Skeletal muscle satellite cell (primary cell): ENCODE results near the gene ITPK1.

ENCODE experiments used
- H3K27me3 ChIP-seq: 2 replicates; pipeline ENCODE4 v1.7.0; 2013; ENCODE audit warnings: low read length; ENCODE audit not compliant: control insufficient read depth, insufficient read depth
- H3K36me3 ChIP-seq: 2 replicates; pipeline ENCODE4 v1.7.0; 2013; ENCODE audit warnings: mild to moderate bottlenecking, control low read depth, low read length; ENCODE audit not compliant: insufficient read depth
- H3K4me1 ChIP-seq: 2 replicates; pipeline ENCODE4 v1.7.0; 2013; ENCODE audit warnings: low read length; ENCODE audit not compliant: control insufficient read depth, insufficient read depth
- H3K4me2 ChIP-seq: 2 replicates; pipeline ENCODE4 v1.7.0; 2013; ENCODE audit warnings: mild to moderate bottlenecking, low read length
- H3K4me3 ChIP-seq: 2 replicates; pipeline ENCODE4 v1.7.0; 2013; ENCODE audit warnings: low read length
- H3K9ac ChIP-seq: 2 replicates; pipeline ENCODE4 v1.7.0; 2013; ENCODE audit warnings: mild to moderate bottlenecking, low read depth, low read length, moderate library complexity
- H3K9me3 ChIP-seq: replicated peaks from 2 replicates; pipeline ENCODE4 v1.7.0; 2013; ENCODE audit warnings: mild to moderate bottlenecking, control low read depth, low read length

The ITPK1 gene

DNA sequence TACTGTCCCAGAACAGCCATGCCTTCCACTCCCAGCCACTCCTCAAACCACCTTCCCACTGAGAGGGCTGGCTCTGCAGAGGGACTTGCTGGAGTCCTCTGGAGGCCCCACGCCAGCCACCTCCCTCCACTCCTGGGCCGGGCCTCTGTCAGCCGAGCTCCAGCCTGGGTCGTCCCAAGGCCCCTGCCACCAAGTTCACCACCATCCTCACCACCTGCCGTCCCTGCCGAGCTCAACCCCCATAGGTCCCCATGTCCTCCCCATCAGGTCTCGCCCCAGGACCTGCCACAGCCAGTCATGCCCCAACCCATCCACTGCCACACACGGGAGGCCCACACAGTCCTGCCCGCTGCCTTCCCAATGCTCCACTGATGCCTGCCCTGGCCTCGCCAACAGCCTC, 39.0 kb downstream of the ITPK1 start:
- no peak overlapping the region for H3K9ac ChIP-seq
- no peaks in the 10 kb centered on the region for H3K27me3 ChIP-seq
- H3K4me2 ChIP-seq = no peak overlapping the region
- no peak overlapping the region for H3K4me3 ChIP-seq
- H3K36me3 ChIP-seq = no peaks in the 10 kb centered on the region
- H3K9me3 ChIP-seq = no peaks in the 10 kb centered on the region
- H3K4me1 ChIP-seq = peaks cover 22% of the 10 kb centered on the region

DNA sequence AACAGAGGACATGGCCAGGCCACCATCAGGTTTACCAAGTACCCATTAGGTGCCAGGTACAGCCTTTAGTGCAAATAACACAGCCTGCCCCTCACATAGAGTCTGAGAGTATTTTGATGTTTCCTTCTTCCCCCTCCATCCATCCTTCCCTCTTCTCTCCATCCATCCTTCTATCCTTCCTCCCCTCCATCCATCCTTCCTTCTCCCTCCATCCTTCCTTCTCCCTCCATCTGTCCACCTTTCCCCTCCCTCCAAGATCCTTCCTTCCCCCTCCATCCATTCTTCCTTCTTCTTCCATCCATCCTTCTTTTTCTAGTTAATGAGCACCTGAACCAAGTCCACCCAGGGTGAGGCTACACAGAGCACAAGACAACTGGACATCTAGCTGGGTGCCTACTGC, 39.8 kb downstream of the ITPK1 start:
- Histone ChIP-seq H3K4me3 (no peak overlapping the region), H3K36me3 (no peaks in the 10 kb centered on the region), H3K4me2 (no peak overlapping the region), H3K9me3 (no peaks in the 10 kb centered on the region), H3K4me1 (peaks cover 22% of the 10 kb centered on the region), H3K9ac (no peak overlapping the region), H3K27me3 (no peaks in the 10 kb centered on the region)

DNA sequence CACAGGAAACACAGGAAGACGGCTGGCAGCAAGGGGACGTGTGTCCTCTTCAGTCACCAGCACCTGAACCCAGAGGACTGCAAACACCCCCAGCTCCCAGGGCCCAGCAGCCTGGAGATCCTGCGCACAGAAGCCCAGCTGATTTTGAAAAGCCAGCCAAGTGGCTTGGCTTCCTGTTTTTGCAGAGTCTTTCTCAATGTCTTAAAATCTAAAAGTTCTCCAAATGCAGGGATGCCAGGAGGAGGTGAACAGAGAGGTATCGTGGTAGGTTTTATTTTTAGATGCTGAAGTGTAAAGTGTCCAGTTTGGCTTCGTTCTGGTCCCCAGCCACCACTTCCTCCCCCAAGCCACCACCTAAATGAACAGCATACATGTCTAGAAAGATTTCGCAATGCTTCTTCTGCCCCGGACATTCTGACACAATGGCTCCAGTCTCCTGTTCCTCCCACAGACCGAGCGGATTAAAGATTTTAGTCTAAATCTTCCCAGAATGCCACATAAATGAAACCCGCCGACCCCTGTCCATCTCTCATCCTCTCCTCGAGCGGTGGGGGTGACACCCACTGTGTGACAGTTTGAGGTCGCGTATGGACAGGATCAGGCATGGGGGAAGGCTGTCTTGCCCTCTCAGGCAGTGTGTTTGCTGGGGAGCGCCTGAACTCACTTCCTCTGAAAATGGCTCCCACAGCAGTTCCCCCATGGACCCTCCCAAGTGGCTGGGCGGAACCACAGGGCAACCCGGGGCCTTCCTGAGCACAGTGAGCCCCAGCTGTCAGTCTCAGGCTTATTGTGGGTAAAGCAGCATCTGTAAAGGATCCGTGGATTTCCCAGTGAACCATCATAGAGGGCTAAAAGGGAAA, 41.6 kb downstream of the ITPK1 start:
- H3K9ac ChIP-seq = no peak overlapping the region
- H3K27me3 ChIP-seq = no peaks in the 10 kb centered on the region
- peaks cover 22% of the 10 kb centered on the region for H3K4me1 ChIP-seq
- H3K4me3 ChIP-seq = no peak overlapping the region
- no peaks in the 10 kb centered on the region for H3K36me3 ChIP-seq
- no peaks in the 10 kb centered on the region for H3K9me3 ChIP-seq
- H3K4me2 ChIP-seq = no peak overlapping the region

DNA sequence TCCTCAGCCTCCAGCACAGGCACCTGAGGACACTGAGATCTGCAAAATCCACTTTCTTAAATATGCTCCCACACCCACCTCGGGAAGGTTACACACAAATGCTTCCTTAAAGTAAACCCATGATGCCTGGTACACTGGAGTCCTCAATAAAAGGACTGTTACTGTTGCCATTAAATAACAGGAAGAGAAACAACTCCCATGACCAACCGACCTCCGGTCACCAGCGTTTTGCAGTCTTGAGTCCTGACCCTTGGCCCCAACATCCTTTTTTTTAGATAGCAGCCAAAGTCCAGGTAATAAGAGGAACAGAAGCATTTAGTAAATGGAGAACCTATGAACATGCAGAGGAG, 42.4 kb downstream of the ITPK1 start:
- H3K27me3 ChIP-seq = no peaks in the 10 kb centered on the region
- H3K36me3 ChIP-seq = no peaks in the 10 kb centered on the region
- H3K4me1 ChIP-seq = peaks cover 22% of the 10 kb centered on the region
- no peak overlapping the region for H3K9ac ChIP-seq
- H3K9me3 ChIP-seq = no peaks in the 10 kb centered on the region
- no peak overlapping the region for H3K4me2 ChIP-seq
- H3K4me3 ChIP-seq = no peak overlapping the region

DNA sequence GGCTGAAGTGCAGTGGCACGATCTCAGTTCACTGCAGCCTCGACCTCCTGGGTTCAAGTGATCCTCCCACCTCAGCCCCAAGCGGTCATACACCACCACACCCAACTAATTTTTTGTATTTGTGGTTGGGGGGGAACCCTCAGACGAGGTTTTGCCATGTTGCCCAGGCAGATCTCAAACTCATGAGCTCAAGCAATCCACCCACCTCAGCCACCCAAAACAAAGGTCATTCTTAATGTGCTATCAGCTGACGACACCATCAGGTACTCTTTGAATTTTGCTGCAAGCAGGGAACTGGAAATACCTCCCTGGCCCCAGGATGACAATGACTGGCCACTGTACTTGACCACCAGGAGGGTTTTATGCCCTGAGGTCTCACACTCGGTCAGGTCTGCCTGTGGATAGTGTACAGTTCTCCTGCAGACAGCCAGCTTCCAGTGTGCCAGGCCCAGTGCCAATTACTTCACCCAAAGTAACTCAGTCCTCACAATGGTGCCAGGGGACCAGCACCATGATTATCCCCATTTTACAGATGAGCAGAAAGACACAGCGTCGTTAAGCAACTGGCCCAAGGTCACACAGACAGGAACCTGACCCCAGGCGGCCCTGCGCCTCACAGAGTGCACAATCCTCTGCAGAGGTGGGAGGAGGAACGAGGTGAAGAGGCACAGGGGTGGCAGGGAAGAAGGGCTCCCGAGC, 42.9 kb downstream of the ITPK1 start:
- Histone ChIP-seq H3K4me3 (no peak overlapping the region), H3K4me2 (no peak overlapping the region), H3K4me1 (peaks cover 22% of the 10 kb centered on the region), H3K9me3 (no peaks in the 10 kb centered on the region), H3K9ac (no peak overlapping the region), H3K36me3 (no peaks in the 10 kb centered on the region), H3K27me3 (no peaks in the 10 kb centered on the region)

GRCh38 chr14:93068711-93069110, 47.0 kb downstream of the ITPK1 start:
- H3K9ac ChIP-seq = no peak overlapping the region

GRCh38 chr14:93067088-93067487, 48.6 kb downstream of the ITPK1 start:
- Histone ChIP-seq H3K4me2 (no peak overlapping the region), H3K27me3 (no peaks in the 10 kb centered on the region), H3K4me3 (no peak overlapping the region), H3K36me3 (no peaks in the 10 kb centered on the region), H3K9ac (no peak overlapping the region), H3K4me1 (peaks cover 17% of the 10 kb centered on the region), H3K9me3 (no peaks in the 10 kb centered on the region)

More at GRCh38 chr14:93068711-93069110, 47.0 kb downstream of the ITPK1 start:
- H3K4me2 ChIP-seq = no peak overlapping the region
- H3K36me3 ChIP-seq = no peaks in the 10 kb centered on the region
- H3K27me3 ChIP-seq = no peaks in the 10 kb centered on the region
- H3K9me3 ChIP-seq = no peaks in the 10 kb centered on the region
- peaks cover 27% of the 10 kb centered on the region for H3K4me1 ChIP-seq
- no peak overlapping the region for H3K4me3 ChIP-seq

DNA sequence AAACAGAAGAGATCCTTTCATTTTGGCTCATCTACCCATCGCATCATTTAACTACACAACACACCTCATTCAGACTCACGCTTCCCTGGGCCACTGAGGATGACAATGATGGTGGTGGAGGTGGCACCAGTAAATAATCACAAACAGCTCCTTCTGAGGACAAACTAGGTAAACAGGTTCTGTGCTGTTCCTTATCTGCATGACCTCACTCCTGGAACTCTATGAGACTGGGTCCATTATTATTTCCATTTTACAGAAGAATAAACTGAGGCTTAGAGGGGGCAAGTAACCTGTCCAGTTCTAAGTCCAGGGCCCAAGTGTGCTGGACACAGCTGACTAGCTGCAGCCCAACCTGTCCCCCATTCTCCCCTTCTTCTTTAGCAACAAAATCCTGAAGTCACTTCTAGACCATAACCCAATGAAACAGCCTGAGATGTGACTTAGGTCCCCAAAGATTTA, 50.4 kb downstream of the ITPK1 start:
- Histone ChIP-seq H3K9ac (no peak overlapping the region), H3K36me3 (no peaks in the 10 kb centered on the region), H3K4me1 (peaks cover 17% of the 10 kb centered on the region), H3K4me2 (no peak overlapping the region), H3K4me3 (no peak overlapping the region), H3K9me3 (no peaks in the 10 kb centered on the region), H3K27me3 (no peaks in the 10 kb centered on the region)

DNA sequence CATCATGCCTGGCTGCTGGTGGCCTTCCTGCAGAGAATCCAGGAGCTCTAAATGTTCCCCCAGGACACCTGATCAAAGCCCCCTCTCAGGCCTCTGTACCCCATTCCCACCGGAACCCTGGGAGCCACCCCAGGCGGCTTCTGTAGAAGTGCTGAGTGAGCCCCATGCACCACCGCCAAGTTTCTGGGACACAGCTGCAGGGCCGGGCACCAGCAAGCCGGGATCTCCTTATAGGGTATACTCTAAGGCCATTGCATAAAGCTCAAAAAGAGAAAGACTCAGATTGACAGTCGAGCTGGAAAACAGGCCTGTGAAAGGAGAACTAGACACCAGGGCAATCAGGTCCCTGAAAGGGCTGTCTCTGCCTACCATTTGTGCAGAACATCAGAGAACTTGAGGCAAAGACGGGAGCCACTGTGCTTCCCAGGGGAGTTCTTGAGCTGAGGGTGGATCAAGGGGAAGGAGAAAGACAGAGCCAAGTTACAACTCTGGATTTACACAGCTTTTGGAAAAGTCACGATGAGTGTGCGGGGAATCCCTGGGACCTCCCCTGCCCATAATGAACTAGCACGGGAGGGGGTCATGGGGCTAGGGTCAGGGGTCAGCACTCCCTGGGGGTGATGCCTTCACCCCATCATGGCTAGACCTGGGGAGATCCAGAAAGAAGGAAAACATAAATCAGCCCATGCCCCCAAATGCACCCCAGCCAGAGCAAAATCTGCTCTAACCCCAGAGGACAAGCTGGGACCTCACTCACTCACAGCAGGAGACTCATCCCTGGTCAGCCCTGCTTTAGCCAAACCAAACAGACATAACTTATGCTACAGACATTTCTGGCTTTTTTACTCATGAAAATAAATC, 51.1 kb downstream of the ITPK1 start:
- no peak overlapping the region for H3K4me3 ChIP-seq
- H3K4me2 ChIP-seq = no peak overlapping the region
- H3K27me3 ChIP-seq = no peaks in the 10 kb centered on the region
- peaks cover 17% of the 10 kb centered on the region for H3K4me1 ChIP-seq
- H3K36me3 ChIP-seq = no peaks in the 10 kb centered on the region
- no peak overlapping the region for H3K9ac ChIP-seq
- H3K9me3 ChIP-seq = no peaks in the 10 kb centered on the region

- no peaks in the 10 kb centered on the region for H3K27me3 ChIP-seq
- no peak overlapping the region for H3K4me3 ChIP-seq
- H3K9ac ChIP-seq = no peak overlapping the region
- H3K9me3 ChIP-seq = no peaks in the 10 kb centered on the region
- peaks cover 17% of the 10 kb centered on the region for H3K4me1 ChIP-seq
- H3K36me3 ChIP-seq = no peaks in the 10 kb centered on the region
- no peak overlapping the region for H3K4me2 ChIP-seq
Observed at GRCh38 chr14:93063393-93063792, 52.3 kb downstream of the ITPK1 start.

DNA sequence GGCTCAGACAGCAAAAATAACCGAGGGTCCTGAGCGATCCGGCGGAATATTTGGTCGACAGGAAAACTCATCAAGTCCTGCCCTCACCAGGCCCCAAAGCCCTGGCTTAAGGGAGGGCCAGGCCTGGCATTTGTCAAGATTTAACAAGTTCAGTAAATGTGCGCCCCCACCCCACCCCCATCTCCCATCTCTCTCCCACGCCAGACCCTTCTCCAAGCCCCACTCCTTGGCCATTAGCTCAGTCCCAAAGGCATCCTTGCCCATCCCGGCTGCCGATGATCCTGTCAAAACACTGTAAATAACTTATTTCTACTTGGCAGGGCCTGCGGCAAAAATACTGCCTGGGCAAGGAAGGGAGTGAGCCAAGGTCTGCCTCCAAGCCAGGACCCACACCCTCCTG, 52.8 kb downstream of the ITPK1 start:
- Histone ChIP-seq H3K4me2 (no peak overlapping the region), H3K9me3 (no peaks in the 10 kb centered on the region), H3K4me3 (no peak overlapping the region), H3K9ac (no peak overlapping the region), H3K4me1 (peaks cover 17% of the 10 kb centered on the region), H3K36me3 (no peaks in the 10 kb centered on the region), H3K27me3 (no peaks in the 10 kb centered on the region)
